AG09319 (cell line): Measurements from ENCODE around the gene ETV4.

Experiments
- DNase-seq: peaks from one replicate; pipeline ENCODE4 v3.0.0-alpha.2; 2010; ENCODE audit warnings: low read depth; ENCODE audit errors: extremely low read depth
- CTCF ChIP-seq: IDR thresholded peaks from 2 replicates; pipeline ENCODE4 v1.5.1; 2011; ENCODE audit warnings: low read depth, mild to moderate bottlenecking, inconsistent platforms, low read length, moderate library complexity

ETV4 gene

GRCh38 chr17:43572368-43572980, 26.3 kb upstream of the ETV4 start:
- no peak for DNase-seq
- TF ChIP-seq CTCF = no peak

GRCh38 chr17:43570518-43570928, 24.4 kb upstream of the ETV4 start:
- no peak for DNase-seq
- TF ChIP-seq CTCF = no peak

- TF ChIP-seq CTCF = no peak
Observed at GRCh38 chr17:43568506-43569082, 22.5 kb upstream of the ETV4 start.

GRCh38 chr17:43563600-43564594, 17.8 kb upstream of the ETV4 start:
- no peak for DNase-seq
- no peak for TF ChIP-seq CTCF

More at GRCh38 chr17:43568506-43569082, 22.5 kb upstream of the ETV4 start:
- DNase-seq = no peak

- DNase-seq = no peak
- no peak for TF ChIP-seq CTCF
Observed at GRCh38 chr17:43562679-43563599, 16.8 kb upstream of the ETV4 start.

GRCh38 chr17:43560461-43561427, 14.6 kb upstream of the ETV4 start:
- no peak for DNase-seq
- no peak for TF ChIP-seq CTCF
